G401.6 (cell line): Measurements from ENCODE around the gene CLCN2.

Source experiments
- FAIRE-seq: peaks from 2 replicates; lab custom pipeline; 2012; peaks lifted over from hg19 to GRCh38; lab: Jason Lieb, UNC

The CLCN2 gene

DNA sequence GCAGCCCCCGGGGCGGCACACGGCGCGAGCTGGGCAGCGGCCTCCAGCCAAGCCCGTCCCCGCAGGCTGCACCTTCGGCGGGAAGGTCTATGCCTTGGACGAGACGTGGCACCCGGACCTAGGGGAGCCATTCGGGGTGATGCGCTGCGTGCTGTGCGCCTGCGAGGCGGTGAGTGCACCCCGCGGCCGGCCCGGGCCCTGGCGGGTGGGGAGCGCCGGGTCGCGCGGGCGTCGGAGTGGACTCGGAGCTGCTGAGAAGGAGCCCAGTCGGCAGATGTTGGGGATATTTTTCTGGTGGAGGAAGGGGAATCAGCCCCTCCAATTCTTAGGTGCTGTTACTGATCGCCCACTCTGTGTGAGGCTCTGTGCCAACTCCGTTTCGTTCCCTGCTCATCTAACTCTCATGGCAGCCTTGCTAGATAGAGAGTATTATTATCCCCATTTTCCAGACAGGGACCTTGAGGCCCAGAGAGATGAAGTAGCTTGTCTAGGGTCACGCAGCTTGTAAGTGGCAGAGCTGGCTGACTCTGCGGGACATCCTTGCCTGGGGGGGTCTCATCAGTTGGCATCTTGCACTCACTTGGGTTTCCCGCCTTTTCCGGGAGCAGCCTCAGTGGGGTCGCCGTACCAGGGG is 19.3 kb upstream of the CLCN2 start:
- FAIRE-seq, result no peak

DNA sequence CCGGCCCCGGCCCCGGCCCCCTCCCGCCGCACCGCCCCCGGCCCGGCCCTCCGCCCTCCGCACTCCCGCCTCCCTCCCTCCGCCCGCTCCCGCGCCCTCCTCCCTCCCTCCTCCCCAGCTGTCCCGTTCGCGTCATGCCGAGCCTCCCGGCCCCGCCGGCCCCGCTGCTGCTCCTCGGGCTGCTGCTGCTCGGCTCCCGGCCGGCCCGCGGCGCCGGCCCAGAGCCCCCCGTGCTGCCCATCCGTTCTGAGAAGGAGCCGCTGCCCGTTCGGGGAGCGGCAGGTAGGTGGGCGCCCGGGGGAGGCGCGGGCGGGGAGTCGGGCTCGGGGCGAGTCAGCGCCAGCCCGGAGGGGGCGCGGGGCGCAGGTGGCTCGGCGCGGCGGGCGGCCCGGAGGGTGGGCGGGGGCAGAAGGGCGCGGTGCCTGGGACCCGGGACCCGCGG is 18.8 kb upstream of the CLCN2 start:
- FAIRE-seq, result no peak

DNA sequence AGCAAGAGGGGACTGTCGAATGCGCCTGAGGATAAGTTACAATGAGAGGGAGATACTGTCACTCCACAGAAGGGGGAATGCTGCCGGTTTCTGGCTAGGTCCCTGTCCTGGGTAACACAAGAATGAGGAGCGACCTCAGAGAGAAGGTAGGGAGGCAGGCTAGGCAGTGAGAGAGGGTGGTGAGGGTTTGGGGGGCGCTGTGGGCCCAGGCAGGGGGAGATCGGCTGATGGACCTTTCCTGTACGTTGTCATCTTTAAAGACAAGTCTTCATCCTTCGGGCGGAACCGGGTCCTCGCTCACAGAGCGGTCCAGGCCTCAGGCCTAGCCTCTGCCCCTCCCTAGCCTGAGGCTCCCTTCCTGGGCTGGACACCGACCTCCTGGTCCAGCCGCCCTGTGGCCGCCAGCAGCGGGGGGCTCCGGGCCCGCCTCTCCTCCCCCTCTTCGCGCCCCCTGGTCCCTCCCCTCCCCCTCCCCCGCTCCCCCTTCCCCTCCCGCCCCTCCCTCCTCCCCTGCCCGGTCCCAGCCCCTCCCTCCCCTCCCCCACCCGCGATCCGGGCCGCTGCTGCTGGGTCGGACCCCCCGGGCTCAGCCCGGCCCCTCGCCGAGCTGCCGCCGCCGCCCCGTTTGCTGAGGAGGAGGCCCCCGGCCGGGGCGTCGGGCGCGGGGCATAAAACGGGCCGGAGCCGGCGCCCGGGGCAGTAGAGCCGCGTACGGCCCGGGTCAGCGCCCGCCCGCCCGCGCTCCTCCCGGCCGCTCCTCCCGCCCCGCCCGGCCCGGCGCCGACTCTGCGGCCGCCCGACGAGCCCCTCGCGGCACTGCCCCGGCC is 18.2 kb upstream of the CLCN2 start, which contains the start of gene CHRD:
Gene CHRD, plus strand, starts transcription at position 697 of the 827 bp plus-strand sequence. CDS start 265 bp downstream, outside the sequence.
- FAIRE-seq, result no peak

DNA sequence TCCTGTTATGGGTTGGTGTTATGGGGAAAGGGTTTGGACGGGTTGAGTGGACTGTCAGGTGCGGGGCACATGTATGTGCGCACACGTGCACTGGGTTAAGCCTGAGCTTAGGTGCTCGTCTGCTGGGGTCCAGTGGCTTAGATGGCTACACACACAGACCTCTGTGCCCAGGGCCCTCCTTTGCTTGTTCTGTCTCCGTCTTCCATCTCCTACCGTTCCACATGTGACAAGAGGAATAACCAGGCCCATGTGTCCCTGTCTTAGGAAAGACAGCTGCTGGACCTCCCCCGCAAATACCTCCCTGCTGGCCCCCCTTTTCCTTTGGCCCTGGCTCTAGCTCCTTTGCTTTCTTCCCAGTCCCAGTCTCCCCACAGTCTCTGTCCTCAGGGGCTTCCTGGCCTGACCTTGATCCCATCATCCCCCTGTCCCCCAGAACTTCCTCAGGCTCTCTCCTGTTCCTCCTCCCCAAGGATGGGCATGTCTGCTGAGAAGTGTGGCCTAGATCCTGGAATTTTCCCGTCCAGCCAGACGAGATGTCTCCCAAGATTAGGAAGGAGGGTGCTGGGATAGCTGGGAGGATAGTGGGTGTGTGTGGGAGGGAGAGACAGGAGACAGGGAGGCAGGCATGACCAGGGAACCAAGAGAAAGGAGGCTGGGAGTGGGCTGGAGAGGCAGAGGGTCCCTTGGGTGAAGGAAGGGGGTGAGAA is 17.4 kb upstream of the CLCN2 start:
- FAIRE-seq, result no peak

- FAIRE-seq, result no peak
Measured at GRCh38 chr3:184377882-184378445, 16.6 kb upstream of the CLCN2 start, which contains the start of gene THPO. THPO (minus strand) TSS chr3:184378207; CDS start chr3:184376259, 1,948 bp downstream.

GRCh38 chr3:184377374-184377773 is 16.0 kb upstream of the CLCN2 start:
- no peak for FAIRE-seq

GRCh38 chr3:184375747-184376461 is 14.5 kb upstream of the CLCN2 start:
- FAIRE-seq, result no peak

- no peak for FAIRE-seq
Measured at GRCh38 chr3:184373422-184373821, 12.0 kb upstream of the CLCN2 start.

DNA sequence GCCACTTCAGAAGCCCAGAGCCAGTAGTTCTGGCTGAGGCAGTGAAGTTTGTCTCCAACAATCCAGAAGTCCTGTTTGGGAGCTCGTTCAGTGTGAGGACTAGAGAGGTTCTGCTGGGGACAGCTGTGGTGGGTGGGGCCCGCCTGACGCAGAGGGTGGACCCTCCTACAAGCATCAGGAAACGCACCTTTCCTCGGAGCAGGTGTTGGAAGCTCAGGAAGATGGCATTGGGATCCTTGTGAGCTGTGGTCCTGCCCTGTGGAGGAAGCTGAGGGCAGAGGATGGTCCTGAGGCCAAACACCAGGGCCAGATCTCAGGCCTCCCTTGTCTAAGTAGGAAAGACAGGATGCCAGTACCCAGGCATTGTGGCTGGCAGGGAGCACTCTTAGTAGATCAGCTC is 11.5 kb upstream of the CLCN2 start:
- no peak for FAIRE-seq

- no peak for FAIRE-seq
Measured at GRCh38 chr3:184372296-184372821, 11.0 kb upstream of the CLCN2 start.

DNA sequence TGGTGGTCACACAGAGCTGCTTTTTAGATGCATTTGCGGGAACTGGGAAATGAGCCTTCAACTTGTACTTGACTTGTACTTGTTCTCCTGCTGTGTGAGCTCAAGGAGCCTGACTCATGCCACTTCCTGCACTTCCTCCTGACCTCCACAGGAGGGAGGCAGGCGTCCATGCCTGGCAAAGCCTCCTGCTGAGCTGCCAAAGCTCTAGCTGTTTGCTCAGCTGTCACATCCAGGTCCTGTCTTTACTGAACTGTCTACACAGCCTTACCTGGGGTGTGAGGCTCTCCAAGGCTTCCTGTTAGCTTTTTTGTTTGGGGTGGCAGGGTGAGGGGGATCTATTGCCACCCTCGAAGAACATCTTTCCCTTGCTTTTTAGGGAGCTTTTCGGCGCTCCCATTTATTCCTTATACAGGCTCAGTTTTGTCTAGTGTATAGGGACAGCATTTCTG is 10.2 kb upstream of the CLCN2 start:
- FAIRE-seq, result peak; percentile 78

DNA sequence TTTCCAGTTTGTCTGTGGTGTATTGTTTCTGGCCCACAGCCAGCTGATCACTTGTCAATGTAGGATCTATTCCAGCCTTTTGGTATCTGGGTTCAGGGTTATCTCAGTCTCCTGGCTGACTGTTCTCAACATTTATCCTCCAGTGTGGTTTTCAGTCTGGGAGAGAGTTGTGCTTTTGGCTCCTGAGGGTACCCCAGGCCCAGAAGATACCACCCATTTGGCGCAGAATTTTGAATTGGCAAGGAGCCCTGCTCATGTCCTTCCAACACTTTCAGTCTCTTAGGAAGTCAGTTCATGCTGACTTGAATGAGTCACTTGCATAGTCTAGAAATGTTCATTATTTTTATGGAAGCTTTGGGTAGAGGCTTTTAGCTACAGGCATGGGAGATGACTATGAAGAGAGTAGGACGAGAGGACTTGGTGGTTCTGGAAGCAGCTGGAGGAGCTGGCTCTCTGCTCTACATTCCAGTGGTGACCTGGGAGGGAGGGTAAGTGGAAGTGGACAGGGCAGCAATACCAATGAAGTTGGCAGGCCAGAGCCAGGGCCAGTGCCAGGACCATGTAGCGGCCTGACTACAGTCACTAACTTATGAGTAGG is 7.3 kb upstream of the CLCN2 start:
- no peak for FAIRE-seq

GRCh38 chr3:184368116-184368515 is 6.7 kb upstream of the CLCN2 start:
- no peak for FAIRE-seq

GRCh38 chr3:184366619-184367289 is 5.3 kb upstream of the CLCN2 start:
- no peak for FAIRE-seq

- FAIRE-seq, result peak; percentile 98
Measured at GRCh38 chr3:184362668-184363546, 1.5 kb upstream of the CLCN2 start.

DNA sequence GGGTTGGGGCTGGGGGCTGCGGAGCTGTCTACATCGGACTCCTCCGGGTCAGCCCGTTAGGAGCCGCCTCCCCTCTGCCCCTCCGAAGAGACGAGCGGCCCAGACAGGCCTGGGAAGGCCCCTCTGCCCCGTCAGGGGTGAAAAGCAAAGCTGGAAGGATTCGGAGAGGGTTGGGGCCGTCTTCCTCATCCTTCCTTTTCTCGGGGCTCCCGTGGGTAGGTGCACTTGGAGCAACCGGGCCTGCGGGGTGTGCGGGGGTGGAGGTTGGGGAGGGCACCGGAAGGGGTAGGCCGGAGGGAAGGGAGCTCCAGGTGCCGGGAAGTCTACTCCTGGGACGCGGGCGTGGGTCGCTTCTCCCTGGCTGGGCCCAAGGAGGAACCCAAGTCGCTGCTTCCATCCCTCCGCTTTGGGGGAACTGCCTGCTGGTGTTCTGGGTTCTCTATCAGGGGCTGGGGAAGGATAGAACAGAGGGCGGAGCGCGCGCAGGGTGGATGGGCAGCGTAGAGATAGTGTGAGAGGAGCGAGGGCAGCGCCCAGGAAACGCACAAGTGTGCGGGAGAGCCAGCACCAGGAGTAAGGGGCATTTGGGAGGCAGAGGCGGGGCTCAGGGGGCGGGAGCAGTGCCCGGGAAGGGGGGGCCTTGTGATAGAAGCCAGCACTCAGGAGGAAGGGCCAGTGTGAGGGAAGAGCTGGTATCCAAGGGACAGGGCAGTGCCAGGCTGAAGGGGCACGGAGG is 695 bp upstream of the CLCN2 start:
- no peak for FAIRE-seq

GRCh38 chr3:184360929-184361531 is 375 bp downstream of the CLCN2 start:
- FAIRE-seq, result no peak
